Neuronal stem cell (in vitro differentiated cells): ENCODE measurements around the gene MMP27.

Source experiments
- DNase-seq: peaks from one replicate; pipeline ENCODE4 v3.0.0-alpha.2; 2013; ENCODE audit warnings: low spot score
- H2AFZ ChIP-seq: one replicate; pipeline ENCODE4 v1.6.1; 2013; ENCODE audit warnings: mild to moderate bottlenecking, low read length, inconsistent platforms
- H2AK5ac ChIP-seq: 2 replicates; pipeline ENCODE4 v1.6.1; 2013; ENCODE audit warnings: low read depth, mild to moderate bottlenecking, inconsistent platforms, low read length, moderate library complexity, mixed read lengths
- H2BK120ac ChIP-seq: 2 replicates; pipeline ENCODE4 v1.6.1; 2013; ENCODE audit warnings: low read depth, mild to moderate bottlenecking, inconsistent platforms, low read length, moderate library complexity, mixed read lengths
- H2BK12ac ChIP-seq: one replicate; pipeline ENCODE4 v1.6.1; 2013; ENCODE audit warnings: low read length, inconsistent platforms
- H2BK15ac ChIP-seq: 2 replicates; pipeline ENCODE4 v1.6.1; 2013; ENCODE audit warnings: mild to moderate bottlenecking, low read length, inconsistent platforms, mixed read lengths
- H2BK5ac ChIP-seq: one replicate; pipeline ENCODE4 v1.6.1; 2013; ENCODE audit warnings: inconsistent platforms, mild to moderate bottlenecking, low read length, moderate library complexity
- H3K14ac ChIP-seq: one replicate; pipeline ENCODE4 v1.6.1; 2013; ENCODE audit warnings: low read length, inconsistent platforms
- H3K18ac ChIP-seq: 2 replicates; pipeline ENCODE4 v1.6.1; 2013; ENCODE audit warnings: low read length, inconsistent platforms
- H3K23ac ChIP-seq: 2 replicates; pipeline ENCODE4 v1.6.1; 2013; ENCODE audit warnings: low read depth, mild to moderate bottlenecking, mixed read lengths, low read length, inconsistent platforms; ENCODE audit not compliant: poor library complexity
- H3K27ac ChIP-seq: replicated peaks from 3 replicates; pipeline ENCODE4 v1.5.1; 2013; ENCODE audit warnings: low read length, inconsistent platforms
- H3K27me3 ChIP-seq, 3 experiments: 2 replicates each; pipeline ENCODE4 v1.6.1; 2013; ENCODE audit warnings: low read length in 3 of 3, mild to moderate bottlenecking in 2 of 3, inconsistent platforms in 1 of 3, low read depth in 1 of 3, mixed read lengths in 1 of 3, moderate library complexity in 1 of 3; ENCODE audit not compliant: control insufficient read depth in 3 of 3, insufficient read depth in 3 of 3
- H3K36me3 ChIP-seq, 2 donors: replicated peaks in 1 of 2; 2 replicates each; pipeline ENCODE4 v1.6.1; 2013; ENCODE audit warnings: low read length in 2 of 2; ENCODE audit not compliant: control insufficient read depth in 2 of 2, insufficient read depth in 2 of 2
- H3K4ac ChIP-seq: 2 replicates; pipeline ENCODE4 v1.6.1; 2013; ENCODE audit warnings: inconsistent platforms, mild to moderate bottlenecking, low read length, moderate library complexity
- H3K4me1 ChIP-seq, 2 donors: 1 replicate in 1 of 2; 2 replicates in 1 of 2; pipeline ENCODE4 v1.6.1; 2013; ENCODE audit warnings: low read length in 2 of 2, low read depth in 1 of 2; ENCODE audit not compliant: control insufficient read depth in 2 of 2, insufficient read depth in 1 of 2
- H3K4me2 ChIP-seq: one replicate; pipeline ENCODE4 v1.6.1; 2013; ENCODE audit warnings: mild to moderate bottlenecking, low read length, inconsistent platforms; ENCODE audit not compliant: insufficient read depth, poor library complexity, severe bottlenecking
- H3K4me3 ChIP-seq, 2 donors: 2 replicates each; pipeline ENCODE4 v1.5.1; 2013; ENCODE audit warnings: low read length in 2 of 2, mild to moderate bottlenecking in 2 of 2, inconsistent platforms in 1 of 2, moderate library complexity in 1 of 2
- H3K79me1 ChIP-seq: one replicate; pipeline ENCODE4 v1.6.1; 2013; ENCODE audit warnings: low read depth, mild to moderate bottlenecking, inconsistent platforms, low read length, moderate library complexity
- H3K9ac ChIP-seq: one replicate; pipeline ENCODE4 v1.6.1; 2013; ENCODE audit warnings: mild to moderate bottlenecking, low read depth, low read length, inconsistent platforms; ENCODE audit not compliant: poor library complexity
- H3K9me3 ChIP-seq, 2 donors: replicated peaks in 1 of 2; 2 replicates each; pipeline versions ENCODE3 to v1.6.1; 2013; ENCODE audit warnings: low read length in 2 of 2, mild to moderate bottlenecking in 2 of 2, inconsistent platforms in 1 of 2, low read depth in 1 of 2, mixed read lengths in 1 of 2, moderate library complexity in 1 of 2; ENCODE audit not compliant: control insufficient read depth in 2 of 2, insufficient read depth in 1 of 2
- H4K8ac ChIP-seq: one replicate; pipeline ENCODE4 v1.6.1; 2013; ENCODE audit warnings: low read depth, mild to moderate bottlenecking, inconsistent platforms, low read length, moderate library complexity
- H4K91ac ChIP-seq: one replicate; pipeline ENCODE4 v1.6.1; 2013; ENCODE audit warnings: low read length, low read depth, mild to moderate bottlenecking, inconsistent platforms; ENCODE audit not compliant: poor library complexity
- WGBS, 2 donors: extraction: QIAGEN DNeasy Blood & Tissue Kit; methylation state at CpG; one replicate each; pipeline ENCODE4 v1.1.7; 2013; ENCODE audit warnings: missing lambda C conversion rate in 2 of 2, mixed read lengths in 1 of 2; ENCODE audit not compliant: insufficient read length in 2 of 2, insufficient replicate concordance in 1 of 2; ENCODE audit errors: extremely low coverage in 2 of 2; 5-methylcytosine and 5-hydroxymethylcytosine counted together

MMP27 gene

DNA sequence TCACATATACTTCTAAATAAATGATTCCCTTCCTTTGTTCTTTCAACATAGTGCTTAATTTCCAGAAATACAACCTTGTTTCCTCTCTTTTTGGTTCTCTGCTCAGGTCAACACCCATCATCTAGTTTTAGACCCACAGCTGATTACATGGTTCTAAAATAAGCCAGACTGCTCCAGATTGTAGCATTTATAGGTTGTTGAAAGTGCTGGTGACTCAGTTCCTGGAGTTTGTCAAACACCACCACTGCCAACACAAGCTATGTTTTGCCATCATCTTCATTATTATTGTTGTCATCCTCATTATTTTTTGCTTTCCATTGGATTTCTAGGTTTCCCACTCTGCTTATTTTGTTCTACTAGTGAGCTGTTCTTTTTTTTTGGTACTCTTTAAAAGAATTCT is 58.1 kb downstream of the MMP27 start:
- Histone ChIP-seq H2AK5ac (no peak overlapping the region), H3K36me3 (no peaks in the 10 kb centered on the region), H3K27me3 (no peaks in the 10 kb centered on the region), H2BK120ac (no peak overlapping the region), H3K79me1 (no peaks in the 10 kb centered on the region), H3K4me3 (no peak overlapping the region), H3K4me2 (no peak overlapping the region), H4K91ac (no peak overlapping the region), H3K4ac (no peak overlapping the region), H3K14ac (no peak overlapping the region), H2BK15ac (no peak overlapping the region), H3K27ac (no peak overlapping the region), H2BK12ac (no peak overlapping the region), H2AFZ (no peak overlapping the region), H3K23ac (no peak overlapping the region), H3K9ac (no peak overlapping the region), H3K18ac (no peak overlapping the region), H4K8ac (no peak overlapping the region), H2BK5ac (no peak overlapping the region), H3K9me3 (no peaks in the 10 kb centered on the region), H3K4me1 (no peaks in the 10 kb centered on the region)
- DNase-seq = no peak

DNA sequence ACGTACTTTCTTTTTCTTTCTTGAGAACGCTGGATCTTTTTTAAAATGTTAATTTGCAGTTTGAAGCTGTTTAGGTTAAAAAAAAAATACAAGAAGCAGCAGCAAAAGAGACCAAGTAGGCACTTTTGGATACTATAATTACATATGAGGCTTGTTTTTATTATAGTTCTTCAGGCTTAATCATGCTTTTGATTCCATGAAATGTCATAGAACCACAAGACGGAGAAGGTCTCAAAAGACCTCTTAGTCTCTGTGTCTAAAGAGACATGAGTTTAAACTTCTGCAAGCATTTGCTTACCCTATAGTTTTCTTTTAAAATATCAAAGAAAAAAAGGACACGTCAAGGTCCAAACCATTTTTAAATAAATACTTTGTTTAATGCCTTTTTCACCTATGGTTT is 61.6 kb downstream of the MMP27 start:
- H3K27ac ChIP-seq = no peak overlapping the region
- no peaks in the 10 kb centered on the region for H3K9me3 ChIP-seq
- H3K4me3 ChIP-seq = no peak overlapping the region
- H3K9ac ChIP-seq = no peak overlapping the region
- no peak overlapping the region for H4K91ac ChIP-seq
- H2AK5ac ChIP-seq = no peak overlapping the region
- no peak overlapping the region for H3K4ac ChIP-seq
- H2BK5ac ChIP-seq = no peak overlapping the region
- no peaks in the 10 kb centered on the region for H3K36me3 ChIP-seq
- H3K4me1 ChIP-seq = peaks cover 0 to 4% of the 10 kb centered on the region in 2 donors
- no peak overlapping the region for H3K18ac ChIP-seq
- H2BK15ac ChIP-seq = no peak overlapping the region
- H3K23ac ChIP-seq = no peak overlapping the region
- WGBS, 2 donors = no CpG with 5 or more reads among the region's 4 CpGs
- H2BK12ac ChIP-seq = no peak overlapping the region
- H3K4me2 ChIP-seq = no peak overlapping the region
- no peak overlapping the region for H2AFZ ChIP-seq
- H3K27me3 ChIP-seq = no peaks in the 10 kb centered on the region
- no peak overlapping the region for H2BK120ac ChIP-seq
- no peak for DNase-seq
- no peak overlapping the region for H3K14ac ChIP-seq
- H4K8ac ChIP-seq = no peak overlapping the region
- H3K79me1 ChIP-seq = no peaks in the 10 kb centered on the region
